Measurements from ENCODE around the gene PTPN1. TPM values are rescaled to one million over a fixed set of nuclear protein-coding genes. Genes with fewer than 3 reads are reported as not detected.

Gene PTPN1
- total and polyA plus RNA-seq, 10 of the 15 experiments (the other 5 are each of a cell fraction or from before 2014, with no cell fraction given), result 15.9 to 74.7 (median 43.9) TPM

- peaks cover 0 to 8% of the 10 kb centered on the region in 2 experiments; a peak in 2 of 4 replicates for H3K36me3 ChIP-seq (ENCODE audit: control insufficient read depth in 2 of 2, insufficient read depth in 2 of 2, low read length in 1 of 2)
- H4K20me1 ChIP-seq (ENCODE audit: control insufficient read depth, insufficient read depth), result no peaks in the 10 kb centered on the region
- peaks cover 59% of the 10 kb centered on the region for H3K4me1 ChIP-seq (ENCODE audit: control insufficient read depth, insufficient read depth, low read length)
- H3K79me2 ChIP-seq (ENCODE audit: control insufficient read depth, insufficient read depth, low read length), result peaks cover 97% of the 10 kb centered on the region
- no peak overlapping the region for H2AFZ ChIP-seq (ENCODE audit: control insufficient read depth, low read depth, low read length)
- peak overlapping the region; percentile 100; the same call in 1 of the 2 replicates for H3K4me3 ChIP-seq
- peak; percentile 59; the same call in 1 of the 2 replicates for TF ChIP-seq ZNF687 (IDR thresholded peaks at IDR 0.05)
- TF ChIP-seq SIN3A (IDR thresholded peaks at IDR 0.05; ENCODE audit: low read depth, low read length), result no peak
- 0 out of 2 replicates have a peak, but pooled peaks have one; percentile 31 for TF ChIP-seq HDGF (IDR thresholded peaks at IDR 0.05)
- 0 out of 2 replicates have a peak, but pooled peaks have one; percentile 40 for TF ChIP-seq EED (IDR thresholded peaks at IDR 0.05; ENCODE audit: low read depth)
- no peak for TF ChIP-seq RAD21 (IDR thresholded peaks at IDR 0.05; ENCODE audit: insufficient read depth, low read depth, low read length)
- TF ChIP-seq NKRF (conservative IDR thresholded peaks at IDR 0.05), result no peak
- no peak for TF ChIP-seq SP1 (IDR thresholded peaks at IDR 0.05; ENCODE audit: low read depth, low read length)
- TF ChIP-seq IKZF1 (conservative IDR thresholded peaks at IDR 0.05), result 0 out of 2 replicates have a peak, but pooled peaks have one; percentile 11
- 0 out of 2 replicates have a peak, but pooled peaks have one; percentile 17 for TF ChIP-seq POLR2AphosphoS5 (IDR thresholded peaks at IDR 0.05; ENCODE audit: low read length)
- no peak for TF ChIP-seq HSF1 (IDR thresholded peaks at IDR 0.05; ENCODE audit: low read depth, low read length)
- TF ChIP-seq ETV6 (conservative IDR thresholded peaks at IDR 0.05 in 1 of 2, IDR thresholded peaks at IDR 0.05 in 1 of 2; ENCODE audit: borderline replicate concordance in 1 of 2, low read depth in 1 of 2), result 0 out of 4 replicates have a peak, but pooled peaks of 1 of the 2 experiments have one; percentile 12
- no peak for TF ChIP-seq SREBF1 (IDR thresholded peaks at IDR 0.05; ENCODE audit: low read length)
- intact Hi-C loops (cut with micrococcal nuclease; ENCODE audit: unreplicated experiment) (no loop called here), in situ Hi-C loops (cut with MboI) (loop anchor here (25.0 kb wide), 1 partner anchor 833 kb away; no protein-coding TSS in a partner anchor)
- CTCF ChIA-PET, result interaction anchor here (1.0 to 2.4 kb wide), 5 partner anchors 9 to 56 kb away, joined by 3 to 11 read pairs (median 3); partner anchors contain the start of gene PTPN1
- DNase-seq (ENCODE audit: low read depth, low spot score) (no peak), ATAC-seq (peak; percentile 27), FAIRE-seq (no peak)
- peak overlapping the region; percentile 98 for H3K27ac ChIP-seq (ENCODE audit: control insufficient read depth, insufficient read depth)
- peak overlapping the region; percentile 77 for H3K4me2 ChIP-seq (ENCODE audit: control insufficient read depth, insufficient read depth)
- RAD21 ChIA-PET (ENCODE audit: unreplicated experiment), result interaction anchor here (0.7 to 12.9 kb wide), 6 partner anchors 8 to 1353 kb away, joined by 3 to 167 read pairs (median 26); partner anchors contain the start of gene PTPN1
- no peaks in the 10 kb centered on the region for H3K27me3 ChIP-seq (replicated peaks in 1 of 2; ENCODE audit: control insufficient read depth in 2 of 2, insufficient read depth in 2 of 2, low read length in 1 of 2)
- H3K9me3 ChIP-seq (replicated peaks; ENCODE audit: control insufficient read depth, insufficient read depth, low read length), result no peaks in the 10 kb centered on the region
- WGBS (ENCODE audit: insufficient coverage, insufficient replicate concordance, low lambda C conversion rate, missing lambda C conversion rate), result 26% methylated on average over 7 of the region's 7 CpGs
- H3K9ac ChIP-seq (ENCODE audit: control insufficient read depth, insufficient read depth, low read length), result peak overlapping the region; percentile 49
- POLR2A ChIA-PET, result interaction anchor here (1.1 to 2.3 kb wide), 7 partner anchors 9 to 38 kb away, joined by 3 to 18 read pairs (median 4); partner anchors contain the start of gene PTPN1
- SMC1A ChIA-PET (ENCODE audit: uncharacterized antibody, unreplicated experiment), result interaction anchor here (73.1 to 95.1 kb wide), 2 partner anchors 11 to 25 kb away, joined by 2799 read pairs; partner anchors contain the start of gene PTPN1
- no TSS peak for BruUV-seq (replicated peaks)
Observed at GRCh38 chr20:50520222-50520880, 10.2 kb downstream of the PTPN1 start.

Measured in GM12878 (cell line).